ENCODE data around the gene ADAT3.

ADAT3 gene

DNA sequence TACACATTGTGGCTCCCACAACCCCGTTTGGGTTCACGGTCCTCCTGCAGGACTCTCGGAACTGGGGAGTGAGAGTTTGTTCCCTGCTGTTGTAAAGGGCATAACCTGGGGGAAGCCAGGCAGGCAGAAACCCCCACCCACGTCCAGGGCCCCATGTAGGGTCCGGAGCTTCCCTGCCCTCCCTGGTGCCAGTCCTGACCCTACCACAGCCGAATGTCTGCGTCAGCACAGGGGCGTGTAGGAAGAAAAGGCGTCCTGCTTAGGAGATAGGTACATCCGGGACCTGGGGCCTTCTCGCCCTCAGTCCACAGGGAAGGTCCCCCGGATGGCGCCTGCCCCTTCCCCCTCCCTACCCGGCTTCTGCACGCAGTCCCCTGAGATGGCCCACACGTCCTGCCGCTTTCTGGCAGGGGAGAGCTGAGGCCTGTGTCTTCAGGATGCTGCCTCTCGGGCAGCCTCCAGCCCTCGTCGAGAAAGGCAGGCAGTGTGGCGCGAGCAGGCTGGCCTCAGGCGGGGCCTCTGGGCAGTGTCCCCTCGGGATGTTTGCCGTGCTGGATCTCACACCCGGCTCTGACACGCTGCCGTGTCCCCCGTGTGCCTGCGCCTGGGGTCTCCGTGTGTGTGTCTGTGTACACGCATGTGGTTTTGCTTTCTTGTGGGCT lies 54.9 kb downstream of the ADAT3 start:
- H3K4me1 ChIP-seq (ENCODE audit: low read depth, poor library complexity, severe bottlenecking): no peaks in the 10 kb centered on the region
- H3K27ac ChIP-seq: no peak overlapping the region
- H3K36me3 ChIP-seq (ENCODE audit: insufficient read depth): no peaks in the 10 kb centered on the region
- H3K79me2 ChIP-seq (ENCODE audit: insufficient read depth, low read depth): peaks cover 24% of the 10 kb centered on the region; the same call in 1 of the 2 replicates
- H3K4me2 ChIP-seq: no peak overlapping the region
- no peak overlapping the region for H3K9ac ChIP-seq
- no peak overlapping the region for H3K4me3 ChIP-seq (IDR thresholded peaks at IDR 0.05; ENCODE audit: insufficient read depth, low read depth, low read length)
- TF ChIP-seq CTCF (conservative IDR thresholded peaks at IDR 0.05; ENCODE audit: low read depth, low read length): no peak
- no peaks in the 10 kb centered on the region for H4K20me1 ChIP-seq (ENCODE audit: insufficient read depth)
- no peaks in the 10 kb centered on the region for H3K27me3 ChIP-seq (ENCODE audit: insufficient read depth, low read depth)
- H2AFZ ChIP-seq (ENCODE audit: low read depth): no peak overlapping the region

DNA sequence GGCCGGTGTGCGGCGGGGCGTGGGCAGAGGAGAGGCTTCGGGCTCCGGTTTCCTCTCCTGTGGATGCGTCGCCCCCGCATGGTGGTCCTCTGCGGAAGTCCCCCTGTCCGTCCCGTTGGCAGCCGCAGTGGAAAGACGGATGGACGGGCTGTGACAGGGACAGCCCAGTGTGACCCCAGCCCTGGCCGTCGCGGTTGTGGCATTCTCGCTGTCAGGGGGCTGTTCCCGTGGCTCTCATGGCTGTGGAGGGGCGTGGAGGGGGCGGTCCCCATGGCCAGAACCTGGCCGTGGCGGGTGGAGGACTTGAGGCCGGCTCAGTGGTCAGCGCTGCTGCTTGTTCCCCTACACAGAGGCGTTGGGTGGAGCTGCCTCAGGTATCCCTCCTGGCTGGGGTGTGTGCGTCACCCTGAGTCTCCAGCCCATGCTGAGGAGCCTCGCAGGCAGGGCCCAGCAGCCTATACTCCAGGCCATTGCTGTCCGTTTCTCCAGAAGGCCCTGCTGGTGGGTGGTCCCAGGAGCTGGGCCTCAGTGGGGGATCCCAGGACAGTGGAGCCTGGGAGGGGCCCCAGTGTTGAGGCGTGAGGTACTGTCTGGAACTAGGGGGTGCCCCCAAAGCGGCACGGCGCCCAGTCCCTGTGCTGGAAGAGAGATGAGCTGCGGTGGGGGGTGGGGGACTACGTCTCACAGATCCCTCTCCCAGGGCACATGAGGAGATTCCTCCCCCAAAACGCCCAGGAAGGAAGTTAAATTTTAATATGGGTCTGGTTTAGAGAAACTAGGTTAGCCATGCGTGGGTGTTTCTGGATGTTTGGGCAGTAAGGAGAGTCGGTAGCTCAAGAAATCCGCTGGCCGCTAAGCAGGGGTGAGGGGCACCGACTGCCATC lies 56.0 kb downstream of the ADAT3 start:
- Histone ChIP-seq H3K4me1 (ENCODE audit: low read depth, poor library complexity, severe bottlenecking) (no peaks in the 10 kb centered on the region), H3K4me2 (no peak overlapping the region), H4K20me1 (ENCODE audit: insufficient read depth) (no peaks in the 10 kb centered on the region), H3K27me3 (ENCODE audit: insufficient read depth, low read depth) (no peaks in the 10 kb centered on the region), H3K4me3 (IDR thresholded peaks at IDR 0.05; ENCODE audit: insufficient read depth, low read depth, low read length) (no peak overlapping the region), H3K79me2 (ENCODE audit: insufficient read depth, low read depth) (peaks cover 17% of the 10 kb centered on the region; the same call in 1 of the 2 replicates), H3K27ac (no peak overlapping the region), H2AFZ (ENCODE audit: low read depth) (no peak overlapping the region), H3K9ac (no peak overlapping the region), H3K36me3 (ENCODE audit: insufficient read depth) (no peaks in the 10 kb centered on the region)
- TF ChIP-seq CTCF (conservative IDR thresholded peaks at IDR 0.05; ENCODE audit: low read depth, low read length): no peak

DNA sequence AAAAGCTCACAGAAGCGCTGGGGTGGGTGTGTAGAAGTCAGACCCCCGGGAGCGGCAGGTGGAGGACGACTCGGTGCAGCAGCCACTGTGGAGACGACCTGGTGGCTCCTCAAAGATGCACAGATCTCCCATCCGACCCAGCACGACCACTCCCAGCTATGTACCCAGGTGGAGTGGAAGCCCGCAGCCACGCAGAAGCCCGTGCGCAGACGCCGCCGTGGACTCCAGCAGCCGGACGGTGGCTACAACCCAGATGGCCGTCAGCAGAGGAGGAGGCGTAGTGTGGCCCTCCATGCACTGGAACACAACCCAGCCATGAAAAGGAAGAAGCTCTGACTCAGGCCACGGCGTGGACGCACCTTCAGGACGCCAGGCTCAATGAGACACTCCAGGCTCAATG lies 57.5 kb downstream of the ADAT3 start:
- H3K4me2 ChIP-seq: no peak overlapping the region
- H3K36me3 ChIP-seq (ENCODE audit: insufficient read depth): no peaks in the 10 kb centered on the region
- H3K79me2 ChIP-seq (ENCODE audit: insufficient read depth, low read depth): peaks cover 13% of the 10 kb centered on the region; the same call in 1 of the 2 replicates
- H3K9ac ChIP-seq: no peak overlapping the region
- H3K27ac ChIP-seq: no peak overlapping the region
- H4K20me1 ChIP-seq (ENCODE audit: insufficient read depth): no peaks in the 10 kb centered on the region
- no peaks in the 10 kb centered on the region for H3K27me3 ChIP-seq (ENCODE audit: insufficient read depth, low read depth)
- no peak for TF ChIP-seq CTCF (conservative IDR thresholded peaks at IDR 0.05; ENCODE audit: low read depth, low read length)
- H3K4me1 ChIP-seq (ENCODE audit: low read depth, poor library complexity, severe bottlenecking): no peaks in the 10 kb centered on the region
- no peak overlapping the region for H2AFZ ChIP-seq (ENCODE audit: low read depth)
- no peak overlapping the region for H3K4me3 ChIP-seq (IDR thresholded peaks at IDR 0.05; ENCODE audit: insufficient read depth, low read depth, low read length)

Measured in KMS-11 (cell line).